HG02798 (cell line): ENCODE measurements around the gene DSC2.
"Not testable (repeated sequence)": the region's sequence is repeated elsewhere in the genome, so short reads cannot be mapped to it uniquely, and the experiment has no call there.

Experiments
- ATAC-seq: cut with Tn5 transposase; IDR thresholded peaks from one replicate; pipeline ENCODE4 v1.9.1; 2021; ENCODE audit warnings: mild to moderate bottlenecking; ENCODE audit not compliant: unreplicated experiment, poor library complexity

Gene DSC2

DNA sequence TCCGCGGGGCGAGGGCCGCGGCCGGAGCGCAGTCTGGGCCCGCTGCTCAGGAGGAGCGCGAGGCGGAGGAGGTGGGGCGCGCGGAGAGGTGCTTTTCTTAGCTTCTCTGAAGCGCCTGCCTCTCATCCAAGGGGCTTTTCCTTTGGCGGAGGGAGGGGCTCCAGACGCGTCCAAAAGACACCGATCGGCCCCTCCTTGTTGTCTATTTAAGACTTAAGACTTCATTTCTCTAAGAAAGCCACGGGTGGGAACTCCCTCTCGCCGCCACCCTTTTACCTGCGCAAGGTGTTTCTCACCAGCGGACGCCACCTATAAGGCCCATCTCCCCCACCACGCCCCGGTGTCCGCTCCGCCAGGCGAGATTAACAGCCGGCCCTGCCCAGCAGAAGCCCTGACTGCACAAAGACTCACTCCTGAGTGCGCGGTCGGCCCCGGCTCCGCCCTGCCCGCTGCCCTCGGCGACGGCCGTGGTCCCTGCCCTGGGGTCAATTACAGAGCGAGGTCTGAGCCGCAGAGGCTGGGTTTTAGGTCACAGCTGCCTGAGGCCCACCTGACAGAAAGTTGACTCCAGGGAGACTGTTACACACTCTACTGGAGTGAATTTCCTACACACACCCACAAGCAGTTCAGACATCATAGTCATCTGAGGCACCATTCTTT lies at the start of gene DSC2:
TSS of gene DSC2 (minus strand) at position 397 of the 660 bp plus-strand sequence. CDS start 450 bp downstream, outside the sequence.
- ATAC-seq = no peak

DNA sequence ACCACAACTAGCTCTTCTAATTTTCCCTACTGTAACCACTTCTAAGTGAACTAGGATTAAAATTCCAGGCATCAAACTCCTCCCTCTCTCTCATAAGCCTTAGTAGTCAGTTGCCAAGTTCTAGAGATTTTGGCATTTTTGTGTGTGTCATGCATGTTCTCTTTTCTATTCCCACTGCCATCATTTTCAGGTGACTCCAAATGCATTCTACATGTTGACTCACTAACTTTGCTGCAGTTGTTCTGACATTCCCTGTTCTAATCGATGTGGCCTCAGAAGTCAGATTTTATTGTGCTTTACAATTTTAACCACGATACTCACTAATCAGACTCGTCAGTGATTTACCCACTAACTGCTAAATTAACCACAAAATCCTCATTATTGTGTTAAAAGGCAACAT lies 47.1 kb upstream of the DSC2 start:
- ATAC-seq = no peak

DNA sequence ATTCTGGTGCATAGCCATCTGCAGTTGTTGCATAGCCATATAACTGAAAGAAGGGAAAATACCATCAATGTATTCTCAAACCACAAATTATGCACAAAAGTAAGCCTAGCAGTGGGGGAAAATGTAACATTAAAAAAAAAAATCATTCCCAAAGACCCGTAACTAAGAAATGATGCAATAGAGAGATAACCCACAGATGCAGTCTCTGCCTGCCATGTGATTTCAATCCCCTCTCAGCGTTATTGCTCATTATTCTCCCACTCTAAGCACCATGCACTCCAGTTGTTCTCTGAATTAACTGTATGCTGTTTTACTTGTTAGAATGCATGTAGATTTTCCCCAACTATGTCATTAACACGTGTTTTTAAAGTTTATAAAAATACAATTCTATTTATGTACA lies 46.4 kb upstream of the DSC2 start:
- no peak for ATAC-seq

- ATAC-seq = no peak
Measured at GRCh38 chr18:31146809-31147208, 44.6 kb upstream of the DSC2 start.

DNA sequence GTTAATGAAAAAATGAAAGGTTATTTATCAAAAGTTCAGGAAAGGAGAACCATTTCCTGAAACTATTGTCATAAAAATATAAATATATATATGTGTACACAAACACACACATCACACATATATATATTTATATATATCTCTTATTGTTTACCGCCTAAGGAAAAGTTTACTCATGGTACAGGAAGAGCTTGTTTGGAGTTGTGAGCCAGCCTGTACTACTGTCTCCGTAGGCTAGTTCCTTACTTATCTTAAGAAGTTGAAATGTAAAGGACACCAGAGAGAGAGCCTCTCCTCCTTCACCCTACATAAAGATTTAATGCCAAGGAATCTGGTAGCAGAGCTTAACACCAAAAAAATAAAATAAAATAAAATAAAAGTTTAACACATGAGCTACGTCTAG lies 40.8 kb upstream of the DSC2 start:
- no peak for ATAC-seq

GRCh38 chr18:31138709-31139108 lies 36.5 kb upstream of the DSC2 start:
- no peak for ATAC-seq

GRCh38 chr18:31134988-31135529 lies 32.8 kb upstream of the DSC2 start:
- no peak for ATAC-seq

GRCh38 chr18:31129398-31130115 lies 27.3 kb upstream of the DSC2 start:
- no peak for ATAC-seq

DNA sequence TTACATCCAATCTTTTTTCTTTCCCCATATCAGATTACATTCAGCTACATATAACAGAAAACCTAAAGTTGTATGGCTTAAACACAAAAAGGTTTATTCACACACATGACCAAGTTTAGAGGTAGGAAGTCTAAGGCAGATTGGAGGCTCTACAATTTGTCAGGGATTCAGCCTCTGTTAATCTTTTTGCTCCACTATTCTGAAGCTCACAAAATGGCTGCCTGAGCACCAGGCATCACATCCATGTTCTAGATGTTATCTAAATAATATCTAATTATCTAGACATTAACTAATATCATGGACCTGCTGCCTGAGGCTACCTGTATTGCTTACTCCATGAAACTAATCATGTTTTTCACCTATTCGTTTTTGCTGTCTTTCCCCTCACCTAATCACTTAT lies 23.7 kb upstream of the DSC2 start:
- ATAC-seq = no peak

- not testable (repeated sequence) for ATAC-seq
Measured at GRCh38 chr18:31123125-31123524, 20.9 kb upstream of the DSC2 start.

GRCh38 chr18:31120594-31120993 lies 18.4 kb upstream of the DSC2 start:
- no peak for ATAC-seq

DNA sequence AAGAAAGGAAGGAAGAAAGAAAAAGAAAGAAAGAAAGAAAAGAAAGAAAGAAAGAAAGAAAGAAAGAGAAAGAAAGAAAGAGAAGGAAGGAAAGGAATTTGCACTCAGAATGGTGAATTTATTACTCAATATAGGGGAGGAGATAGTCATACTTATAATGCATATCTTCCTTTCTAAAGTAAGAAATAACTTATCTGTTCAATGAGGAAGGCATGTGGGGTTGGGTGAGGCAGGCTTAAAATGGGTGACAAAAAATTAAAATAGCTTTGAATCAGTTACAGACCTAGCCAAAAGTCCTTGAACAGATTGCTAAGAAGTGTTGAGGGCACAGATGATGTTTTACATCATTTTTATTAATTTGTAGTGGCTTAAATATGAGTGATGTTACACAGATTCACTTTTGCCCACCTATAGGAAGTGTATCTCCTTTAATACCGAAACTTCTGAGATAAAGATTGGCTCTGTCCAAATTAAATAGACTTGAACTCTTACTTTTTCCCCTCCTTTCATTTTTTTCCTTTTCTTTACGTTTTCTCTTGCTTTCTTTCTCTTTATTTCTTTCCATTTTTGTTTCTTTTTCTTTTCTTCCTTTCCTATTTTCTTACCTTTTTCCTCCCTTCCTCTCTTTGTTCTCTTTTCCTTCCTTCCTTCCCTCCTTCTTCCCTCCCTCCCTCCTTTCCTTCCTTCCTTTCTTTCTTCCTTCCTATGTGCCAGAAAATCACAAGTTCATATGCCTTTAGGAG lies 14.8 kb upstream of the DSC2 start:
- no peak for ATAC-seq

GRCh38 chr18:31112804-31113203 lies 10.6 kb upstream of the DSC2 start:
- no peak for ATAC-seq

DNA sequence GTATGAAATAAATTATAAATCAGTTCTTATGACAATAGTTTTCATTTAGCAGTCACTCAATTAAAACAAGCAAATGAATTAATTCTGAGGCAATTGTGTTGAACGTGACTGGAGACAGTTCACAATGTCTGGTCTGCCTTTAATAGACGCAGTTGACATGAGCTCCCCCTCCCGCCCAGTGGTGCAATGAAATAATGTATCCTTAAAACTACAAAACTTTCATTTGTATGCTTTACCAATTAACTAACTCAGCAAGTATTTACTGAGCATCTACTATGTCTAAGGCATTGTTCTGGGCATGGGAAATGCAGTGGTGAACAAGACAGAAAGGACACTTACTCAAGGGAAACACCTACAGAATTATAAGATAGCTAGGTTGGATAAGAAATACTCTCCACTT lies 3.5 kb upstream of the DSC2 start:
- ATAC-seq = no peak

DNA sequence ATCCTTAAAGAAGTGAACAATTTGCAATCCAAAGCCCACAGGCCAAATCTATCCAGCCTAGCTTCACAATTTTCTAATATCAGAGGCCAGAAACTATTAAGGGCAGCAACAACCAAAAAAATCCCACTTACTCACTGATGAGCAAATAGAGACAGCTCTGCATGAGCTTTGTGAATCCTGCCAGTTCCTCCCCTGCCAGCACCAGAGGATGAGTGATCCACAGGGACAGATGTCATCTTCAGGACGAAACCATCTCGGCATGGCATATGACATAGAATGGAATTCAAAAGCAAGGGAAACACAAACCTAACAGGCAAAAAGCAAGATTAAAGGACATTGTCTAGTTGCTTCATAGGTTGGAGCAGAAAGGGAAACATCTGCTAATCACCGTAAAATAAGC lies 2.2 kb upstream of the DSC2 start:
- no peak for ATAC-seq

- no peak for ATAC-seq
Measured at GRCh38 chr18:31103423-31103822, 1.2 kb upstream of the DSC2 start.

DNA sequence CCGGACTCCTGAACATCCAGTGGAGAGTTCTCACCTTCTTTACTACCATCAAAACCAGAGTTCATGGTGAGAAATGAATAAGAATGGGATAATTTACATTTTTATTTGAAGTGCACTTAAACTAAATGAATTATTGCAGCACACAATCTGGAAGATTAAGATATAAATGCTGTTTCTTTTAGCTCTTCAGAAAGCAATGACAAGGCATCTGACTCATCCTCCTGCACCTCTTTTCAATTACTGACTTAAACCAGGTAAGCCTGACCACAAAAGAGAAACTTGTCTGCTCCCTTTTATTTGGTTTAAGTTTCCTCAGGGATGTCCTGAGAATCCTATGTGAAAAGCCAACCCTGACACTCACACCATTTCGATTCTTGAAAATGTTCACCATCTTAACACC lies 720 bp upstream of the DSC2 start:
- ATAC-seq = no peak

DNA sequence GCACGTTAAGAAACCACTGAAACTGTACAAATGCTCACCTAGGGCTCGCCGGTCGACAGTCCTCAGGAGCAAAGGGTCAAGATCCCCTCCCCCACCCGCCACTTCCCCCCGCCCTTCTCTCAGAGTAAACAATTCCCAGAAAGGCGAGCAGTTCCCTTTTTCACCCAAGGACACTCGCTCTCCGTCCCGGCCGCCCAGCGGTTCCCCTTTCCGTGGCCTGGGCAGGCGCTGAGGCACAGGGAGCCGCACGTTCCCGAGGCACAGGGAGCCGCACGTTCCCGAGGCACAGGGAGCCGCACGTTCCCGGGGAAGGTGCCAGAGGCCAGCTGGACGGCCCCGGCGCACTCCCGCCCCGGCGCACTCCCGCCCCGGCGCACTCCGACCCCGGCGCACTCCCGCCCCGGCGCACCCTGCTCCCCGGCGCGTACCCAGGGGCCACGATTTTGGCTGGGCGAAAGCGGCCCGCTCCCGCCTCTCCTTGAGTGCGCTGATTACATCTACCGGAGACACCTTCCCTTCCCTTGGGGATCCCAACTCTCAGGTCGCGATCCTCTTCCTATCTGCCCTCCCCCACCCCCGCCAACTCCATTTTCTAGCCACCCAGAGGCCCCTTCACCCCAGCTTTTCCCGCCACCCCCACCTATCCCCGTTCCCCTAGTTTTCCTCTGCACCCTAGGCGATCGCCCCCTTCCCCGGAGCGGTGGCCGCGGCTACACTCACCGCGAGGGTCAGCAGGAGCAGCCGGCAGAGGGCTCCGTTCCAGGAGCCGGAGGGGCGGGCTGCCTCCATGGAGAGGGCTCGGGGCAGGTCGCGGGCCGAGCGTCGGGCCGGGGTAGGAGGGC lies 817 bp downstream of the DSC2 start:
- ATAC-seq = no peak

GRCh38 chr18:31100436-31101182 lies 1.6 kb downstream of the DSC2 start:
- ATAC-seq = no peak
